ENCODE data around the gene SNAPC2.

Gene SNAPC2

GRCh38 chr19:7908742-7909461, 11.2 kb upstream of the SNAPC2 start:
- H3K4me1 ChIP-seq: peaks cover 13% of the 10 kb centered on the region
- no peak for TF ChIP-seq CTCF (IDR thresholded peaks at IDR 0.05)

GRCh38 chr19:7909471-7910067, 10.6 kb upstream of the SNAPC2 start:
- peaks cover 13% of the 10 kb centered on the region for H3K4me1 ChIP-seq
- no peak overlapping the region for H2AFZ ChIP-seq
- no peak overlapping the region for H3K4me2 ChIP-seq (ENCODE audit: low read length)
- no peak overlapping the region for H3K27ac ChIP-seq
- no peak for TF ChIP-seq CTCF (IDR thresholded peaks at IDR 0.05)
- no peak overlapping the region for H3K4me3 ChIP-seq (ENCODE audit: low read depth, low read length)
- no peaks in the 10 kb centered on the region for H3K9me3 ChIP-seq (ENCODE audit: control insufficient read depth, low read length)
- no peaks in the 10 kb centered on the region for H3K36me3 ChIP-seq (ENCODE audit: control insufficient read depth, insufficient read depth, low read length)
- peaks cover 31% of the 10 kb centered on the region for H3K79me2 ChIP-seq
- no peak overlapping the region for H3K9ac ChIP-seq
- no peaks in the 10 kb centered on the region for H3K27me3 ChIP-seq (ENCODE audit: control insufficient read depth, insufficient read depth, low read length)

More at GRCh38 chr19:7908742-7909461, 11.2 kb upstream of the SNAPC2 start:
- Histone ChIP-seq H3K9me3 (ENCODE audit: control insufficient read depth, low read length) (no peaks in the 10 kb centered on the region), H3K27me3 (ENCODE audit: control insufficient read depth, insufficient read depth, low read length) (no peaks in the 10 kb centered on the region), H3K9ac (no peak overlapping the region), H3K79me2 (peaks cover 37% of the 10 kb centered on the region), H2AFZ (no peak overlapping the region), H3K4me3 (ENCODE audit: low read depth, low read length) (no peak overlapping the region), H3K4me2 (ENCODE audit: low read length) (no peak overlapping the region), H3K36me3 (ENCODE audit: control insufficient read depth, insufficient read depth, low read length) (no peaks in the 10 kb centered on the region), H3K27ac (no peak overlapping the region)

- no peak overlapping the region for H2AFZ ChIP-seq
- no peak for TF ChIP-seq CTCF (IDR thresholded peaks at IDR 0.05)
- H3K36me3 ChIP-seq (ENCODE audit: control insufficient read depth, insufficient read depth, low read length): no peaks in the 10 kb centered on the region
- no peak overlapping the region for H3K9ac ChIP-seq
- no peaks in the 10 kb centered on the region for H3K27me3 ChIP-seq (ENCODE audit: control insufficient read depth, insufficient read depth, low read length)
- H3K9me3 ChIP-seq (ENCODE audit: control insufficient read depth, low read length): no peaks in the 10 kb centered on the region
- no peak overlapping the region for H3K4me3 ChIP-seq (ENCODE audit: low read depth, low read length)
- peaks cover 23% of the 10 kb centered on the region for H3K79me2 ChIP-seq
- H3K4me2 ChIP-seq (ENCODE audit: low read length): no peak overlapping the region
- no peak overlapping the region for H3K27ac ChIP-seq
- peaks cover 6% of the 10 kb centered on the region for H3K4me1 ChIP-seq
These were observed 9.6 kb upstream of the SNAPC2 start for GRCh38 chr19:7910321-7911161.

GRCh38 chr19:7911508-7912143, 8.5 kb upstream of the SNAPC2 start:
- Histone ChIP-seq H3K4me1 (no peaks in the 10 kb centered on the region), H3K36me3 (ENCODE audit: control insufficient read depth, insufficient read depth, low read length) (no peaks in the 10 kb centered on the region), H3K27me3 (ENCODE audit: control insufficient read depth, insufficient read depth, low read length) (no peaks in the 10 kb centered on the region), H2AFZ (no peak overlapping the region), H3K79me2 (peaks cover 12% of the 10 kb centered on the region), H3K4me3 (ENCODE audit: low read depth, low read length) (no peak overlapping the region), H3K4me2 (ENCODE audit: low read length) (no peak overlapping the region), H3K9me3 (ENCODE audit: control insufficient read depth, low read length) (no peaks in the 10 kb centered on the region), H3K9ac (no peak overlapping the region), H3K27ac (no peak overlapping the region)
- no peak for TF ChIP-seq CTCF (IDR thresholded peaks at IDR 0.05)
